Keratinocyte (primary cell): ENCODE measurements around the gene IL17RD. TPM values are rescaled to one million over a fixed set of nuclear protein-coding genes. Genes with fewer than 3 reads are reported as not detected.

Source experiments
- DNase-seq: peaks from one replicate; pipeline ENCODE4 v3.0.0-alpha.2; 2011; ENCODE audit warnings: low read depth, missing footprints, low spot score
- FAIRE-seq: peaks from 2 replicates; lab custom pipeline; 2011; peaks lifted over from hg19 to GRCh38; lab: Jason Lieb, UNC
- H2AFZ ChIP-seq: 2 replicates; pipeline ENCODE4 v1.6.0; 2012; ENCODE audit warnings: low read length, control low read depth, inconsistent platforms; ENCODE audit not compliant: control insufficient read depth
- H3K27ac ChIP-seq: 2 replicates; pipeline ENCODE4 v1.5.1; 2011; ENCODE audit warnings: low read length; ENCODE audit not compliant: control insufficient read depth, insufficient read depth
- H3K27me3 ChIP-seq: 3 replicates; pipeline ENCODE4 v1.6.0; 2011; ENCODE audit warnings: low read length; ENCODE audit not compliant: control insufficient read depth, insufficient read depth; ENCODE audit errors: extremely low read depth
- H3K36me3 ChIP-seq, 2 experiments: 2 replicates in 1 of 2; 3 replicates in 1 of 2; pipeline ENCODE4 v1.5.1; 2011; ENCODE audit warnings: low read length in 2 of 2, mild to moderate bottlenecking in 1 of 2; ENCODE audit not compliant: control insufficient read depth in 2 of 2, insufficient read depth in 2 of 2; ENCODE audit errors: extremely low read depth in 1 of 2
- H3K4me1 ChIP-seq: 3 replicates; pipeline ENCODE4 v1.5.1; 2011; ENCODE audit warnings: low read length; ENCODE audit not compliant: control insufficient read depth, insufficient read depth; ENCODE audit errors: extremely low read depth
- H3K4me2 ChIP-seq: 3 replicates; pipeline ENCODE4 v1.6.0; 2011; ENCODE audit warnings: low read depth, low read length; ENCODE audit not compliant: control insufficient read depth, insufficient read depth; ENCODE audit errors: extremely low read depth
- H3K4me3 ChIP-seq, 3 experiments: fragments of 200-600 bp in 1 of 3; sonication (generic) in 1 of 3; 2 replicates in 2 of 3; 3 replicates in 1 of 3; pipeline ENCODE4 v1.5.1; 2011 to 2016; ENCODE audit warnings: low read length in 3 of 3, mild to moderate bottlenecking in 3 of 3, control low read depth in 2 of 3, inconsistent platforms in 1 of 3, low read depth in 1 of 3, mixed read lengths in 1 of 3, mixed run types in 1 of 3, moderate library complexity in 1 of 3; ENCODE audit not compliant: control insufficient read depth in 2 of 3, insufficient read depth in 2 of 3; ENCODE audit errors: extremely low read depth in 1 of 3
- H3K79me2 ChIP-seq: 2 replicates; pipeline ENCODE4 v1.6.0; 2012; ENCODE audit warnings: low read length; ENCODE audit not compliant: control insufficient read depth, insufficient read depth
- H3K9ac ChIP-seq: 3 replicates; pipeline ENCODE4 v1.6.0; 2011; ENCODE audit warnings: low read length; ENCODE audit not compliant: control insufficient read depth, insufficient read depth; ENCODE audit errors: extremely low read depth
- H3K9me1 ChIP-seq: 3 replicates; pipeline ENCODE4 v1.6.0; 2011; ENCODE audit warnings: low read length; ENCODE audit not compliant: control insufficient read depth, insufficient read depth; ENCODE audit errors: extremely low read depth
- H3K9me3 ChIP-seq: 2 replicates; pipeline ENCODE4 v1.5.1; 2012; ENCODE audit warnings: low read depth, low read length; ENCODE audit not compliant: control insufficient read depth
- H4K20me1 ChIP-seq: 3 replicates; pipeline ENCODE4 v1.6.0; 2011; ENCODE audit warnings: low read length; ENCODE audit not compliant: control insufficient read depth, insufficient read depth; ENCODE audit errors: extremely low read depth
- CTCF ChIP-seq, 3 experiments: IDR thresholded peaks in 1 of 3; conservative IDR thresholded peaks in 1 of 3; optimal IDR thresholded peaks in 1 of 3; 2 replicates in 2 of 3; 3 replicates in 1 of 3; pipeline versions ENCODE3 to v1.5.1; 2011; ENCODE audit warnings: low read length in 3 of 3, mild to moderate bottlenecking in 3 of 3, moderate library complexity in 2 of 3, control low read depth in 1 of 3, inconsistent platforms in 1 of 3; ENCODE audit not compliant: insufficient read depth in 2 of 3; ENCODE audit errors: extremely low read depth in 1 of 3
- EZH2 ChIP-seq: IDR thresholded peaks from one replicate; pipeline ENCODE4 v1.6.1; 2012; ENCODE audit warnings: inconsistent platforms, mild to moderate bottlenecking, low read length, moderate library complexity
- dilution Hi-C: fragments of 300-500 bp; cut with MboI; formaldehyde crosslinking; loops from one replicate; pipeline ENCODE4 v1.7.0; 2020; ENCODE audit warnings: low sequenced_read_pairs; ENCODE audit not compliant: extremely low pct_ligation_motif_present
- polyA plus RNA-seq, 5 experiments: library from polyadenylated mRNA; depleted of rRNA in 3 of 5; stranded (reverse) in 3 of 5; stranded (forward) in 1 of 5; unstranded in 1 of 5; fragments of >200 nt; gene quantifications; 1 replicate in 1 of 5; 2 replicates in 3 of 5; 3 replicates in 1 of 5; pipeline versions ENCODE4 v1.2.1 to v1.2.3, GENCODE V29; 2011 to 2012; ENCODE audit warnings: missing spikeins in 2 of 5, low read depth in 1 of 5, low replicate concordance in 1 of 5

IL17RD gene
- polyA plus RNA-seq, 1 donor (not counting 4 experiments of a cell fraction or from before 2014, with no cell fraction given), result 1.4 TPM

- no peaks in the 10 kb centered on the region for H3K9me1 ChIP-seq
- no peak for TF ChIP-seq EZH2
- TF ChIP-seq CTCF (optimal IDR thresholded peaks at IDR 0.05 in 1 of 3, IDR thresholded peaks at IDR 0.05 in 1 of 3, conservative IDR thresholded peaks at IDR 0.05 in 1 of 3; ENCODE audit: extremely low read depth in 1 of 3, insufficient read depth in 2 of 3, low read length in 3 of 3), result no peak
- no peak overlapping the region for H2AFZ ChIP-seq
- H3K4me1 ChIP-seq, result no peaks in the 10 kb centered on the region
- H3K79me2 ChIP-seq, result no peaks in the 10 kb centered on the region
- dilution Hi-C loops, result no loop called here
- peaks cover 7% of the 10 kb centered on the region for H3K27me3 ChIP-seq
- no peaks in the 10 kb centered on the region for H4K20me1 ChIP-seq
- DNase-seq (no peak), FAIRE-seq (no peak)
- no peak overlapping the region for H3K9ac ChIP-seq
- no peak overlapping the region for H3K4me3 ChIP-seq
- H3K4me2 ChIP-seq, result no peak overlapping the region
- no peak overlapping the region for H3K27ac ChIP-seq
- no peaks in the 10 kb centered on the region for H3K9me3 ChIP-seq
- H3K36me3 ChIP-seq, result no peaks in the 10 kb centered on the region
These were observed 29.0 kb downstream of the IL17RD start for GRCh38 chr3:57135964-57136719.

- H3K4me2 ChIP-seq, result no peak overlapping the region
These were observed 32.0 kb downstream of the IL17RD start for GRCh38 chr3:57133157-57133556.

More at GRCh38 chr3:57133157-57133556, 32.0 kb downstream of the IL17RD start:
- no peaks in the 10 kb centered on the region for H3K9me1 ChIP-seq
- no peaks in the 10 kb centered on the region for H3K36me3 ChIP-seq
- H3K4me3 ChIP-seq, result no peak overlapping the region
- dilution Hi-C loops, result no loop called here
- no peak overlapping the region for H3K9ac ChIP-seq
- TF ChIP-seq CTCF (optimal IDR thresholded peaks at IDR 0.05 in 1 of 3, IDR thresholded peaks at IDR 0.05 in 1 of 3, conservative IDR thresholded peaks at IDR 0.05 in 1 of 3; ENCODE audit: extremely low read depth in 1 of 3, insufficient read depth in 2 of 3, low read length in 3 of 3), result no peak
- TF ChIP-seq EZH2, result no peak
- FAIRE-seq (no peak), DNase-seq (no peak)
- H3K27me3 ChIP-seq, result peaks cover 4% of the 10 kb centered on the region
- H2AFZ ChIP-seq, result no peak overlapping the region
- H4K20me1 ChIP-seq, result no peaks in the 10 kb centered on the region
- no peaks in the 10 kb centered on the region for H3K9me3 ChIP-seq
- no peak overlapping the region for H3K27ac ChIP-seq
- H3K4me1 ChIP-seq, result no peaks in the 10 kb centered on the region
- H3K79me2 ChIP-seq, result no peaks in the 10 kb centered on the region
